AML-193 (cell line): Measurements from ENCODE around the gene MUC5AC.

Source experiments
- DNase-seq, 2 experiments: peaks; one replicate each; lab custom pipeline; 2025; lab: John Stamatoyannopoulos, UW

Gene MUC5AC

DNA sequence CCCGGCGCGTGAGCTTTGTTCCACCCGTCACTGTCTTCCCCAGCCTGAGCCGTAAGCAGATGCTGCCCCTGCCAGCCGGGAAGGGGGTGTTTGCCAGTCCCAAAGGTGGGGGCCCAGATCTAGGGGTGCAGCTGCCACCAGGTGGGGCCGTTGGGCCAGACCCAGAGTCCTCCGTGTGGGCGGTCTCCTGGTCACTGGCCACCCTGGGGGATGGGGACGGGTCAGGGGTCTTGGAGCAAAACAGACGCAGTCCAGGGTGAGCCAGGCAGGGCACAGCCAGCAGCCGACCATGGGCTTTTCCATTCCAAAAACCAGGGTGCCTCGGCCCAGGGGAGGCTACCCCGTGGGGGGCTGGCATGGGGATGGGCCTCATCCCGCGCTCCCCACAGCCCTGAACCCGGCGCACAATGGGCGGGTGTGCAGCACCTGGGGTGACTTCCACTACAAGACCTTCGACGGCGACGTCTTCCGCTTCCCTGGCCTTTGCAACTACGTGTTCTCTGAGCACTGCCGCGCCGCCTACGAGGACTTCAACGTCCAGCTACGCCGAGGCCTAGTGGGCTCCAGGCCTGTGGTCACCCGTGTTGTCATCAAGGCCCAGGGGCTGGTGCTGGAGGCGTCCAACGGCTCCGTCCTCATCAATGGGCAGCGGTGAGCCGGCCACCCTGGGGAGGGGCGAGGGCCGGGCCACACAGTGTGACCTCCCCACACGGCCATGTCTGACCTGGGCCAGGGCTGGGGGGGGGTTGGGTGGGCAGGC, 68.7 kb downstream of the MUC5AC start:
- no peak for DNase-seq

DNA sequence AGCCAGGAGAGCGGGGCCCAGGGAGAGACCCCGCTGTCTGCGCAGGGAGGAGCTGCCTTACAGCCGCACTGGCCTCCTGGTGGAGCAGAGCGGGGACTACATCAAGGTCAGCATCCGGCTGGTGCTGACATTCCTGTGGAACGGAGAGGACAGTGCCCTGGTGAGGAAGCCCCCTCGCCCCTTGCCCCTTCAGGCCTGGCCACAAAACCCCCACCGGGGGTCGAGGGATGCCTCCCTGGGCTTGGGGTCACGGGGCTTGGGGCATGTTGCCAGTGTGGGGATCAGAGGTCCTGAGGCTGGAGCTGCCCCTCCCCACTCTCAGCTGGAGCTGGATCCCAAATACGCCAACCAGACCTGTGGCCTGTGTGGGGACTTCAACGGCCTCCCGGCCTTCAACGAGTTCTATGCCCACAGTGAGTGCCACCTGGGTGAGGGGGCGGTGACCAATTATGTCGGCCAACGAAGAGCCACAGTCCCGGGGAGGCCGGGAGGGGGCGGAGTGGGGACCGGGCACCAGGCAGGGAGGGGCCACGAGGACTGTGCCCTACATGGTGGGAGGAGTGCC, 69.3 kb downstream of the MUC5AC start:
- no peak for DNase-seq

DNA sequence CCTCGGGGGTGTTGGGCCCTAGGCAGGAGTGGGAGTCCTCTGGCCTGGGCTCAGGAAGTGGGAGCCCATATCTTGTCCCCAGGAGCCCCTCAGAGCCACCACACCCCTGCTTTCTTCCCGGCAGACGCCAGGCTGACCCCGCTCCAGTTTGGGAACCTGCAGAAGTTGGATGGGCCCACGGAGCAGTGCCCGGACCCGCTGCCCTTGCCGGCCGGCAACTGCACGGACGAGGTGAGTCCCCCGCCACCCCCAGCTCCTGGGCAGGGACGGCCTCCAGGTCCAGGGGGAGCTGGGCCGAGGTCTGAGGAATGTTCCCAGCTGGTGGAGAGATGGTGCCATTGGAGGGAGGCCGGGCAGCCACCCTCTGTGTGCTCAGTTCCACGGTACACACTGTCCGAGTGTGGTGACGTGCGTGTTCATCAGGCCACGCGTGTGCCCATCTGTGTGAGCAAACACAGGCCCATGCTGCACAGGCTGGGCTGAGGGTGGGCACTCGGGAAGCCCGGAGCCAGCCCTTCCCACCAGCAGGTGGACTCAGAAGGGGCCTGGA, 69.9 kb downstream of the MUC5AC start:
- no peak for DNase-seq

DNA sequence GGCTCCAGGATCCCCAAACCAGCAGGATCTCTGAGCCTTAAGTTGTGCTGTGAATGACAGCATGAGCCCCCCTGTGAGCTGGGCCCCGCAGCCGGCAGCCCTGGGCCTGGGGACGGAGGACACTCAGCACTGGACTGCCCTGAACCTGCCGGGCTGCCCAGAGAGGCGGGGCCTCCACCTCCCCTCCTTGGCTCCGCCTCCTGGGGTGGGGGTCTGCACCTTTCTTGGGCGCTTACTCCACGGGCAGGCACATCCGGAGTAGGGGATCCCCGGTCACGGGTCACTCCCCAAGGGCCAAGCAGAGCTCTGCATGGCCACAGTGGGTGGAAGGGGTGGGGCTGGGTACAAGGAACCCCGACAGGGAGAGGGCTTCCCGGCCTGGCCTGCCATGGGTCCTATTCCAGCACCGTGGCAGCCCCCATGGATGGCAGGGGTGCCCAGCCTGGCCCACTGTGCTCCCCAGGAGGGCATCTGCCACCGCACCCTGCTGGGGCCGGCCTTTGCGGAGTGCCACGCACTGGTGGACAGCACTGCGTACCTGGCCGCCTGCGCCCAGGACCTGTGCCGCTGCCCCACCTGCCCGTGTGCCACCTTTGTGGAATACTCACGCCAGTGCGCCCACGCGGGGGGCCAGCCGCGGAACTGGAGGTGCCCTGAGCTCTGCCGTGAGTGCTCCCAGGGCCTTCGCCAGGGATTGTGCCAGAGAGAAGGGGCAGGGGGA, 70.5 kb downstream of the MUC5AC start:
- DNase-seq = no peak

DNA sequence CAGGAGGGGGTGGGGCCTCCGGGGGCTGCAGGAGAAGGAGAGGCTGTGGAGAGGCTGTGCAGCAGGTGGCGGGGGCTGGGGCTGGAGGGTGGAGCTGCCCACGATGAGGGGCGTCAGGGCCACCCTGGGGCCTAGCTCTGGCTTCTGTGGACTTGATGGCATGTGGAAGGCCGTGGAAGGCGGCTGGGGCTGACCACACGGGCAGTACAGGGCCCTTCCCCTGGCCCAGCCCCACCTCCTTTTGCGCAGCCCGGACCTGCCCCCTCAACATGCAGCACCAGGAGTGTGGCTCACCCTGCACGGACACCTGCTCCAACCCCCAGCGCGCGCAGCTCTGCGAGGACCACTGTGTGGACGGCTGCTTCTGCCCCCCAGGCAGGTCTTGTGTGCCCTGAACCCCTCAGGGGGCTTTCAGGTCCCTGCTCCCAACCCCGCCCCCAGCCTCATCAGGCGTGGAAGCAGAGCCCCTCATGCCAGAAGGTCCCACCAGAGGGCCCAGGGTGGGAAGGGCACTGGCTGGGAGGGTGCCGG, 71.2 kb downstream of the MUC5AC start:
- no peak for DNase-seq

DNA sequence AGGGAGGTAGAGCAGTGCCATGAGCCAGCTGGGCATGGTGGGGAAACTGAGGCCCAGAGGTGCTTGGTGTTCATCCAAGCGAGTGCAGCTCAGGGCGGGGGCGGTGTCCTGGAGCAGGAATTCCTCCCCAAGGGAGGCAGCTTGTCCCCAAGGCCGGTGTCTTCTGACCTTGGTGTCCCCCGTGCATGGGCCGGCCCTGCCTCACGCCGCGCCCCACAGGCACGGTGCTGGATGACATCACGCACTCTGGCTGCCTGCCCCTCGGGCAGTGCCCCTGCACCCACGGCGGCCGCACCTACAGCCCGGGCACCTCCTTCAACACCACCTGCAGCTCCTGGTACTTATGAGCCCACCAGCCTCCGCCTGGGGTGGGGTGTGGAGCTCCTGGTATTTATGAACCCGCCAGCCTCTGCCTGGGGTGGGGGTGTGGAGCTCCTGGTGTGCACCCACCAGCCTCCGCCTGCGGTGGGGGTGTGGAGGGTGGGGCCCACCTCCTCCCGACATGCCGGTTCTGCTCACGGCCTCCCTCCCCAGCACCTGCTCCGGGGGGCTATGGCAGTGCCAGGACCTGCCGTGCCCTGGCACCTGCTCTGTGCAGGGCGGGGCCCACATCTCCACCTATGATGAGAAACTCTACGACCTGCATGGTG, 71.8 kb downstream of the MUC5AC start:
- no peak for DNase-seq

DNA sequence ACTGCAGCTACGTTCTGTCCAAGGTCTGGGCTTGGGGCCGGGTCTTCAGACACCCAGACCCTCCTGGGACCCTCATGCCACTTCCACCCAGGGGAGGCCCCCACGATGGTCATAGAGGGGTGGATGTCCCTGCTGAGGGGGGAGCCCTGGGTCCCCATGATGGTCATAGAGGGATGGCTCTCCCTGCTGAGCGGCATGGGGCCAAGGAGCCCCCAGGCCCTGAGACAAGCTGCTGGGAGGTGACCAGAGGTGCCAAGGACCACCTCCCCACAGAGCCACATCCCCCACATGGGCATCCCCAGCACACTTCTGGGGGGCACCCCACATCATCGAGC, 72.3 kb downstream of the MUC5AC start:
- DNase-seq = no peak

DNA sequence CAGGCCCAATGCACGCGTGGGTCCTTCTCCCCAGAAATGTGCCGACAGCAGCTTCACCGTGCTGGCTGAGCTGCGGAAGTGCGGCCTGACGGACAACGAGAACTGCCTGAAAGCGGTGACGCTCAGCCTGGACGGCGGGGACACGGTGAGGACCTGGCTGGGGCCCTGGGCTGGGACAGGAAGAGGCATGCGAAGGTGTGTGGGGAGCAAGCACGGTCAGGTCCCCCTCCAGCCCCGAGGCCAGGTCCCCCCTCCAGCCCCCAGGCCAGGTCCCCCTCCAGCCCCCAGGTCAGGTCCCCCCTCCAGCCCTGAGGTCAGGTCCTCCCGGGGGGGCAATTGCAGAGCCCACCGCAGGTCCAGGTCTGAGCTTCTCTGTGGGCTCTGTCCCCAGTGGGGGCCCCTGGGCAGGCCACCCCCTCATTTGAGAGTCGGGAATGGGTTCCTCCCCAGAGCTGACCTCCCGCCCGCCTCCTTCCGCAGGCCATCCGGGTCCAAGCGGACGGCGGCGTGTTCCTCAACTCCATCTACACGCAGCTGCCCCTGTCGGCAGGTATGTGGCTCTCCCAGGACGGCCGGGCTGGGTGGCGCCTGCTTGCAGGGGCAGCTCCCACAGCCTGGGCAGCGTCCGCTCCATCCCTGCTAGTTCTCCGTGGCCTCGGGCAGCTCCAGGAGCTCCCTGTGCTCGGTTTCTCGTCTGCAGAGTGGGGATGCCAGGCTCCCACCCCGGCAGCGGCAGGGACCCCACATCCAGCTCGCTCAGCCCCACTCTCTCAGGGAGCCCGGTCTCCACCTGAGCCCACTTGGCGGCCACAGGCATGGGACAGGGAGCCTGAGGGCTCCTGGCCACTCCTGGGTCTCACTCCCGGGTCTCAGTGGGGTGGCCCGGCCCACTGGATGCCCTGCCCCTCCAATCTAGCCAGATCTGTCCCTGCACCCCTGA, 73.0 kb downstream of the MUC5AC start:
- DNase-seq = no peak

DNA sequence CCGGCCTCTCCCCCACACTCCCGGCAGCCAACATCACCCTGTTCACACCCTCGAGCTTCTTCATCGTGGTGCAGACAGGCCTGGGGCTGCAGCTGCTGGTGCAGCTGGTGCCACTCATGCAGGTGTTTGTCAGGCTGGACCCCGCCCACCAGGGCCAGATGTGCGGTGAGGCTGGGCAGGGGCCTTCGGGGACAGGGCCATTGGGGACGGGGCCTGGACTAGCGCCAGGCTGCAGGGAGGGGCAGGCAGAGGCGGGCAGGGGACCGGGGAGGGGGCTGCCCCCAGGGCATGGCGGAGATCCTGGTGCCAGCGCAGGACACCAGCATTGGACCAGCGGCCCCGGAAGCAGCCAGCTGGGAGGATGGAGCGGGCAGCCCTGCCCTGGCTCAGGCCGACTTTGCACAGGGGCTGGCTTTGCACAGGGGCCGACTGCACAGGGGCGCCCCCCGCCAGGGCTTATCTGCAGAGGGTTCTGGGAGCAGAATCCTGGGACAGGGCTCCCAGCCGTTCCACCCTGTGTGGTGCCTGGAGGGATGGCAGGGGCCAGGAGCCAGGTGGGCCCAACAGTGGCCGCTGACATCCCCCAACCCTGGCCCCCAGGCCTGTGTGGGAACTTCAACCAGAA, 73.8 kb downstream of the MUC5AC start:
- DNase-seq = no peak

DNA sequence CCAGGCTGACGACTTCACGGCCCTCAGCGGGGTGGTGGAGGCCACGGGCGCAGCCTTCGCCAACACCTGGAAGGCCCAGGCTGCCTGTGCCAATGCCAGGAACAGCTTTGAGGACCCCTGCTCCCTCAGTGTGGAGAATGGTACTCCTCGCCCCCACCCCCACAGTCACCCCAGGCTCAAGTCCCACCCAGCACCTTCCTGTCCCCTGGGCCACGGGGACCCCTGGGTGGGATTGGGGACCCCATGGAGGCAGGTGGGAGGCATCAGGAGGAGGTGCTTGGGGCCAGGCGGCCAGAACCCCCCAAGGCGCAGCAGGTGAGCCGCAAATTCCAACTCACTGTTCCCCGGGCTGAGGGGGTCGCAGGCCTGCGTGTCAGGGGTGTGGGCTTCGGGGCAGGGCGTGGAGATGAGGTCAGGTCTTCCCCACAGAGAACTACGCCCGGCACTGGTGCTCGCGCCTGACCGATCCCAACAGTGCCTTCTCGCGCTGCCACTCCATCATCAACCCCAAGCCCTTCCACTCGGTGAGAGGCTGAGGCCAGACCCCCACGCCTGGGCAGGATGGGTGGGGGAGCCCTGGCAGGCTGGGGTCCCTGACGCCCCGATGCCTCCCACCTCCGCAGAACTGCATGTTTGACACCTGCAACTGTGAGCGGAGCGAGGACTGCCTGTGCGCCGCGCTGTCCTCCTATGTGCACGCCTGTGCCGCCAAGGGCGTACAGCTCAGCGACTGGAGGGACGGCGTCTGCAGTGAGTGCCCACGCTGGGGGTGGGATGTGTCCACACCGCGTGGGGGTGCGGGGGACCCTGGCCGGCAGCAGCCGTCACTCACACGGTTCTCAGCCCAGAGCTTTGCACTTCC, 74.5 kb downstream of the MUC5AC start:
- no peak for DNase-seq

DNA sequence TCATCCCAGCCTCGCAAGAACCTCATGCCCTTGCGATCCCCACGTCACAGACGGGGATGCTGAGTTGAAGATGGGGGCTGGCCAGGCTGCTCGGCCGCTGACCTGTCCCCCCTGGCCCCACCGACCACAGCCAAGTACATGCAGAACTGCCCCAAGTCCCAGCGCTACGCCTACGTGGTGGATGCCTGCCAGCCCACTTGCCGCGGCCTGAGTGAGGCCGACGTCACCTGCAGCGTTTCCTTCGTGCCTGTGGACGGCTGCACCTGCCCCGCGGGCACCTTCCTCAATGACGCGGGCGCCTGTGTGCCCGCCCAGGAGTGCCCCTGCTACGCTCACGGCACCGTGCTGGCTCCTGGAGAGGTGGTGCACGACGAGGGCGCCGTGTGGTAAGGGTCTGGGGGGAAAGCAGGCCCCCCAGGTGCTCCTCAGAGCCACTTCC, 75.1 kb downstream of the MUC5AC start:
- DNase-seq = no peak

DNA sequence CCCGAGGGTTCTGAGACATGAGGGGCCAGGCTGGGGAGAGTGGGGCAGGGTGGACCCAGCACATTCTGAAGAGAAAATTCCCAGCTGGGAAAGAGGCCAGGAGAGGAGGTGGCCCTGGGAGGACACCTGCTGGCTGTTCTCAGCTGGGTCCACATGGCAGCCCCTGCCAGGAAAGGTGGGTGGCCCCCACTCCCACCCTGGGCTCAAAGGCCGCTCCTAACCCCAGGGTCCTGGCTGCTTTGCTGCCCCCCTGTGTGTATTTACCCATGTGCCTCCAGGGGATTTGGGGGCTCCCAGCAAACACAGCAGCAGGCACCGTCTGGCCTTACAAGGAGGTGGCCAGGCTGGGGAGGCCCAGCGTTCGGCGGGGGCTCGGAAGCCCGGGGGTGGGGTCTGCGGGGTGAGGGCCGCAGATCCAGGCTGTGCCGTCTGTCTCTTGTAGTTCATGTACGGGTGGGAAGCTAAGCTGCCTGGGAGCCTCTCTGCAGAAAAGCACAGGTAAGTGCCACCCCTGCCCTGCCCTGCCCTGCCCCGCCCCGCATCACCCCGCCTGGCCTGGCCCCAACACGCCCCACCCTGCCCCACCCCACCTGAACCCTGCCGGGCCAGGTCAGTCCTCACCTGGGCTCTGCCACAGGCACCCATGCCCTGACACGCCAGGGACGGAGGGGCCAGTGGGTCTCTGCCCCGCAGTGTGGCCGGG, 75.7 kb downstream of the MUC5AC start:
- DNase-seq = no peak

DNA sequence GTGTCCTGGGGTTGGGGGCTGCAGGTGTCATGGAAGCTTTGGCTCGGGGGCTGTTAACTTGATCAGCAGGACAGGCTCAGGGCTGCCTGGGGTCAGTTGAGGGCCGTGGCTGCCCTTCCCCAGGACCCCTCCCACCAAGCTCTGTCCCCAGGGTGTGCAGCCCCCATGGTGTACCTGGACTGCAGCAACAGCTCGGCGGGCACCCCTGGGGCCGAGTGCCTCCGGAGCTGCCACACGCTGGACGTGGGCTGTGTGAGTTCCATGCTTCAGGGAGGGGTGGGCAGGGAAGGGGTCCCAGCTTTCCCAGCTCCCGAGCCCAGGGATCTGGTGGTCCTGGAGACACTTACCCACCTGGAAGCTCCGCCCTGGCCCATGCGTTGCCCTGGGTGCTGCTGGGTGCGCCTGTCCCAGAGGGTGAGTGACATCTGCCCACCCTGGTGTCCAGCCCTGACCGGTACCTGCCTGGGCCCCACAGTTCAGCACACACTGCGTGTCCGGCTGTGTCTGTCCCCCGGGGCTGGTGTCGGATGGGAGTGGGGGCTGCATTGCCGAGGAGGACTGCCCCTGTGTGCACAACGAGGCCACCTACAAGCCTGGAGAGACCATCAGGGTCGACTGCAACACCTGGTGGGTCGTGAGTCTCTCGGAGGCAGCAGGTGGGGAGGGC, 76.4 kb downstream of the MUC5AC start:
- DNase-seq = no peak

DNA sequence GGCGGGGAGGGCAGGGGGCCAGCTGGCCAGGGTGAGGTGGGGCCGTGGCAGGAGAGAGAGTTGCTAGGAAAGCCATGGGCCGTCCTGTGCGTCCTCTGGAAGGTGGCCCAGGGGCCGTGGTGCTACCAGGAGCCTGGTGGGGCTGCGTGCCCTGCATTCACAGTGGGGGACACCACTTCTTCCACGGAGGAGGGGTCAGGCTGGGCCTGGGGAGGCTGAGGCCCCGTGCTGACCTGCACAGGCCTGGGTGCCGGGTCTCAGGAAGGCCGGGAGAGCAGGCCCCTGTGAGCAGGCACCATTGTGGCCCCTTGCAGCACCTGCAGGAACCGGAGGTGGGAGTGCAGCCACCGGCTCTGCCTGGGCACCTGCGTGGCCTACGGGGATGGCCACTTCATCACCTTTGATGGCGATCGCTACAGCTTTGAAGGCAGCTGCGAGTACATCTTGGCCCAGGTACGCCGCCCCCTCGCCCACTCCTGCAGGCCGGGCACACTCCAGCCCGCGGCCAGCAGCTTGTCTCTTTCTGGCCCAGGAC, 77.1 kb downstream of the MUC5AC start:
- no peak for DNase-seq

DNA sequence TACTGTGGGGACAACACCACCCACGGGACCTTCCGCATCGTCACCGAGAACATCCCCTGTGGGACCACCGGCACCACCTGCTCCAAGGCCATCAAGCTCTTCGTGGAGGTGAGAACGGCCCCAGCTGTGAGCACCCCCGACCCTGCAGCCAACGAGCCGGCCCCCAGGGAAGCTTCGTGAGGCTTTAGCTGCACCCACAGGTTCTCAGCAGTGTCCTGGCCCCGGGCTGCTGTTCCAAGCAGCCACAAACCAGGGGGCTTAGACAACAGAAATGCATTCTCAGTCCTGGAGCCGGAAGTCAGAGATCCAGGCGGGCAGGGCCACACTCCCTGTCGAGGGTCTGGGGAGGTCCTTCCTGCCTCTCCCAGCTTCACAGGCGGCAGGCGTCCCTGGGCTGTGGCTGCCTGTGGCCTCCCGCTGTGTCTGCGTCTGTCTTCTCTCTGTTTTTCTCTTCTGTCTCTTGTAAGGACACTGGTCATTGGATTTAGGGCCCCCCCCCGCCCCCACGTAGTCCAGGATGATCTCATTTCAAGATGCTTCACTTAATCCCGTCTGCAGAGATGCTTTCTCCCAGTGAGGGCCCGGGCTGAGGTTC, 77.7 kb downstream of the MUC5AC start:
- DNase-seq = no peak

DNA sequence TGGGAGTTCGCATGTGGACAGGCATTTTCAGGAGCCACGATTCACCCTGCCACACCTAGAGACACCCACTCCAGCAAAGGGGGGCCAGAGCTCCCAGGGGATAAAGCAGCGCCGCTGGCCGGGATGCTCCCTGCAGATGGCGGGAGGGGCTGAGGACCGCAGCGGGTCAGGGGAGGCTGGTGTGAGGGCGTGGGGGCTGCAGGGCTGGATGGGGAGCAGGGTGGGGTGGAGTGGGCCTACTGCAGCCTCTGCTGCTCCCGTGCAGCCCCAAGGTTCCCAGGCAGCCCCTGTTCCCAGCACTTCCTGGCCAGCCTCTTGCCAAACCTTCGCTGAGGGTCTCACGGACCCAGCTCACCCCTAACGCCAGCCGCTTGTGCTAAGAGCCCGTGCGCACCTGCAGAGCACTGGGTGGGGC, 78.2 kb downstream of the MUC5AC start:
- no peak for DNase-seq

DNA sequence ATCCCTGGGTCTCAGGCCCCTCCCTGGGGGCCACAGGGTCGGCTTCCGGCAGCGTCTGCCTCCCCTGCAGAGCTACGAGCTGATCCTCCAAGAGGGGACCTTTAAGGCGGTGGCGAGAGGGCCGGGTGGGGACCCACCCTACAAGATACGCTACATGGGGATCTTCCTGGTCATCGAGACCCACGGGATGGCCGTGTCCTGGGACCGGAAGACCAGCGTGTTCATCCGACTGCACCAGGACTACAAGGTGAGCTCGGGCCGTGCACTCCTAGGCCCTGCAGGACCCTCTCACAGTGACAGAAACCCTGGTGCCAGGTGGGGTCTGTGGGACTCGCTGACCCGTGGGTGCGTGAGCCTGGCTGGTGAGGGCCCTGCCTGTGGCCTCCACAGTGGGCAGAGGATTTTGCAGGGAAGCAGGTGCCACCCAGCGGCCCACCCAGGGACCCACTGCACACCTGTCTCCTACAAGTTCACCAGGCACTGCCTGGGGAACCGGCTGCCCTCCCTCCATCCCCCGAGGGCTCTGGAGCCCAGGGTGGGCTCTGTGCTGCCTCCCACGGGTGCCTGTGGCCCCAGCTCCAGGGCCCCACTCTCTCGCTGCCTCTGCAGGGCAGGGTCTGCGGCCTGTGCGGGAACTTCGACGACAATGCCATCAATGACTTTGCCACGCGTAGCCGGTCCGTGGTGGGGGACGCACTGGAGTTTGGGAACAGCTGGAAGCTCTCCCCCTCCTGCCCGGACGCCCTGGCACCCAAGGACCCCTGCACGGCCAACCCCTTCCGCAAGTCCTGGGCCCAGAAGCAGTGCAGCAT, 78.8 kb downstream of the MUC5AC start:
- DNase-seq = no peak
